GM21360 (cell line): Measurements from ENCODE around the gene CNTD1.
A peak's percentile ranks its signal among the peaks of the same experiment; 100 is the strongest.

Experiments
- ATAC-seq: cut with Tn5 transposase; IDR thresholded peaks from one replicate; pipeline ENCODE4 v1.9.1; 2021; ENCODE audit warnings: mild to moderate bottlenecking, moderate library complexity; ENCODE audit not compliant: unreplicated experiment

The CNTD1 gene

DNA sequence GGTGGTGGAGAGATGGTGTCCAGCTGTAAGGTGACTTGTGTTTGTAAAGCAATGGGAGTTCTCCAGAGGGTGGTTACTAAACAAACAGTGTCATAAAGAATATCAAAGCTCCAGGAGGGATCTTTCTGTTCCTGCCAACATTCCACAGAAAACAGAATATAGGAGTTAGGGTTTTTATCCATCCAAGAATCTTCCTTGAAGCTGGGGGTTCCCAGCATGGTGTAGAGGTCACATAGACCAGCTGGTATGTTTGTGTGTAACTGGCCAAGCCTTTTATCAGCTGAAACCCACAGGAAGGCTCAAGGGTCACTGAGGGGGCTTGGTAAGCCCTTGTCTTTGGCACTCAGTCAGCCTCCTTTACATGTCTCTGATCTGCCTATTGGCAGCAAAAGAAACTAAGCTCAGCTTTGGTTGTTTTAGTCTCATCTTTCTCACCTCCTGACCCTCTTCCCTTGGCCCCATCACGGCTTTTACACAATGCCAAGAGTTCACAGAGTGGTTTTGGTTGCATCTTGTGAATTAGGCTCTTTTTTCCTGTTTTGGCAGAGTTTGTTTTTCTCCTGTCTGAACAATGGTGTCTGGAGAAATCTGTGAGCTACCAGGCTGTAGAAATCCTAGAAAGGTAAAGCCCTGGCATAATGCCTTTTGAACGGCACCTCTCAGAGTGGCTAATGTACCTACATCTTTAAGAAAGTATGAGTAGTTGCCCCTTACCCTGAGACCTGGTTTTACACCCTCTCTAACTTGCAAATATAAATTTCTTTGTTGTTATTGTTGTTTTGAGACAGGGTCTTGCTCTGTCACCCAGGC lies 4.6 kb downstream of the CNTD1 start:
- no peak for ATAC-seq

DNA sequence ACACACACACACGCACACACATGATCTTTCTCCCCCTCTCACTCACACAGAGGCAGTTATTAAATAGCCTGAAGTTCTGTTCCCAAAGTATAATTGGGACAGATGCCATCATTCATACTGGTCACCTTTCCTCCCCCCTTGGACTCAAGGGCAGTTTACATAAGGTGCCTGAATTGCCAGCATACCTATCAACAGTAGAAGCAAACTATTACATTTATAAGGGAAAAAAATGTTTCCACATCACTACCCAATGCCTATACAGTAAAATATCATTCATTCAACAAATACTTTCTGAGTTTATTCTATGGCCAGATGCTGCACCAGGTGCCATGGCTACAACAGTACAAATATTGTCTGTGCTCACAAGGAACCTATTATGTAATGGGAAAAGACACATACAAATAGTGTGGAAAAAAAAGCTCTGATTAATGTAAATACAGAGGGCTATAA lies 6.3 kb downstream of the CNTD1 start:
- ATAC-seq: no peak

DNA sequence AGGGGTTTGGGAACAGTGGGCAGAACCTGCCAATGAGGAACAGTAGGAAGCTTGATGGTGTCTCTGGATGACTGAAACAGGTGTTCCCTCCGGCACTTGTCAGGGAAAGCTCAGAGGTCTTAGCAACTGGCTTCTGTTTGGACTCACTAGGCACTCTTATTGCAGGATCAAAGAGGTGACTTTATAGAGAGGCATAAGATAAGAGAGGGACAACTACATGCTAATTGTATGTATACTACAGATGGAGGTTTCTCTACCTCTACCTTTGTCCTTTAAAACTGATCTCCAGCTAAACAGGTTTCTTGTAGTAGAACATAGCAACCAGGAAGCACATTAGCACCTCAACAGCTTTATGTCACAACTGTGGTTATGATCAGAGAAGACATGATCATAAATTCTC lies 7.6 kb downstream of the CNTD1 start:
- no peak for ATAC-seq

DNA sequence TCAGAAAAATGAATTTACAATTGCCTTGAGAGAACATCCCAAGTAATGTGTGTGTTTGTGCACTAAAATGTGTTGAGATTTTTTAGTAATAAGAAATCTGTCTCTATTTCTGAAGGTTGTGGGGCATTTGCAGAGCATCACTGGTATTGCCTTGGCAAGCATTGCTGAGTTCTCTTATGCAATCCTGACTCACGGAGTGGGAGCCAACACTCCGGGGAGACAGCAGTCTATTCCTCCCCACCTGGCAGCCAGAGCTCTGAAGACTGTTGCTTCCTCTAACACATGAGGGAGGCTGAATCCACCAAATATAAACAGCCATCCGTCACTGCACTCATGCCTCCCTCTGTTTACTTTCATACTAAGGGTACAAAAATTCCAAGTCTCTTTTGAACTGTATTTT lies 10.6 kb downstream of the CNTD1 start:
- ATAC-seq: no peak

DNA sequence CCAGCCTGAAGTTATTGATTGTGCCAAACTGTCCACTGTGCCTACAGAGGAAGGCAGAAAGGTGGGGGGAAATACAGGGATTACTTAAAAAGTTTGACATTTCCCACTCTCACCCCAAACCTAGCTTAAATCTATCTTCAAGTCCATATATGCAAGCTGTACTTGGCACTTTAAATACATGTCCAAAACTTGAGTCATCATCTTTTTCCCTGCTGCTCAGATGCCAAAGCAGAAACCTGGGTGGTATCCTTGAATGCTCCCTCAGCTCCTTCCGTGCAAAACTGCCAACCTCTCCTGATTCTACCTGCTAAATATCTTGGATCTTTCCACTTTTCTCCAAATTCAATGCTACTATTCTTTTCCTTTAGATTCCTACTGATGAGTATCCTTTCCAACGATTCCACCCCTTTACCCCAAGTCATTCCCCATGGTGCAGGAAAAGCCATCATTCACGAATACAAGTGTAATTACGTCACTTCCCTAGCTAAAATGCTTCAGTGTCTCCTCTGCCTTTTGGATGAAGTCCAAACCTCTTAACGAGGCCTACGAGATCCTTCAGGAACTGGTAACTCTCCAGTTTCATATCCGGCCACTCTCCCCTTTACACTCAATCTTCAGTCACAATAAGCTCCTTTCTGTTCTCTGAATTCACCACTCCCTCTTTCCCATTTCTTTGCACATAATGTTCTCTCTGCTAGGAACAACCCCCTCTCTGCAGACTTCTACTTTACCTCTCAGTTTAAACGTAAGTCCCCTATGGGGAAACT lies 16.2 kb downstream of the CNTD1 start:
- no peak for ATAC-seq

DNA sequence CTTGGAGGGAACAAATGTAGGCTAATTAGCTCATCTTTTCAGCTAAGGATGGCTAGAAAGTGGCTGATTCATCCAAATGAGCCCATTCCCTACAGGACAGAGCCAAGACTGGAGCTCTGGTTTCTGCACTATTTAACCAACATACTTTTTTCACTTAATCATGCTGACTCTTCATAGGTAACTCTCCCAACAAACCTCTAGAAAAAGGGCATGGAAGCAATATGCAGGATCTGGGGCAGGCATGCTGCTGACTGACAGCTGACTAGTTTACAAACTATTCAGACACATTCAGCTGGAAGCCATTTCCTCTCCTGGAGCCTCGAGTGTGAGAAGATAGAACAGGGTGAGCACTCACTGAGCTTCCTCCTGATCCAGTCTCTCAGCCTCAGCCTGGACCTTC lies 19.2 kb downstream of the CNTD1 start:
- ATAC-seq: no peak

DNA sequence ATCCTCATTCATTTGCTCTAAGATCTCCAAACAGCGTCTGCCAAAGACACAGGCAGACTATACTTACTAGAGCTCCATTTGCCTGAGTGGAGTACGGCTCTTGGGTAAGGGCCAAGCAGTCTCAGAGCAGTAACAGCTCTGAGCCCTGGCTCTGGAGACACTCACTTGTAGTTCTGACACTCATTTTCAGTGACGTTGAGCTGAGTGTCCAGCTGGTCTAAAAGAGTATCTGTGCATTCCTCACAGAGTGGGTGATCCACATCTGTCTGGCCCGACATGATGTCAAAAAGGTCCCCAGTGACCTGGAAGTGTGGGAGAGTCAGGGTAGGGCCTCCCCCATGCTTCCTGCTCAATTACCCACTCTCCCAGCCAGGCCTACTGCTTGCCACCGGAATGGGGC lies 19.7 kb downstream of the CNTD1 start:
- ATAC-seq: no peak

DNA sequence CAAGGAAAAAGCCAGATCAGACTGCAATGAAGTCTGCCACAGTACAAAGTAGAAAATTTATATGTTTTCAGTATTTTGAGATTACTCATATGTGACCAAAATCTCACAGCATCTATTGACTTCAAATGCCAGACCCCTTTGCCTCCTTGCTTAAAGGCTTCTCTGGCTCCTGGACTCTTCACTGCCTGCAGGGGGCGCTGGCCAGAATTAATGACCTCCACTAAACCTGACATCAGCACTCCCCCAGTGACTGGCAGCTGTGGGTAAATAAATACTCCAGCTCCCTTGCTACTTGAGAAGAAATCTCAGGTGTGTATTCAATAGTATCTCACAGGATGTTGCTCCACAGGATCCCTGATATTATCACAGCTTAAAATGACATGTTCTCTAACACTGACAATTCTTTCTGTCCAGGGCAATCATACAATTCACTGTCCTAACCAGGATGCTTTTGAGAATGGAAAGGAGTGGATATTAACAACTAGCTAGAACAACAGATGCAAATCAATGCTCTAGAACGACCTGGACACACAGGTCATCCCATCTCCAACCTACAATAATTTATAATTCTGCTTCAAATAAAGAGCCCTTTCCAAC lies 21.4 kb downstream of the CNTD1 start:
- ATAC-seq: no peak

DNA sequence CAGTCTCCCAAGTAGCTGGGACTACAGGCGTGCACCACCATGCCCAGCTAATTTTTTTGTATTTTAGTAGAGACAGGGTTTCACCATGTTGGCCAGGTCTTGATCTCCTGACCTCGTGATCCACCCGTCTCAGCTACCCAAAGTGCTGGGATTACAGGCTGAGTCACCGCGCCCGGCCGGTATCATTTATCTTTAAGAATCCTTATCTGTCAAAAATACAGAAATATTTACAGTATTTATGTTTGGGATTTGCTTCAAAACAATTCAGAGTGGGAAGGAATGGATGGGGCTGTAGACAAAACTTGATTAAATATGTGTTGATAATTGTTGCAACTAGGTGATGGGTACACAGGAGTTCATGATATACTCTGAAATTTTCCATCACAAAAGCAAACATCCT lies 22.5 kb downstream of the CNTD1 start:
- no peak for ATAC-seq

DNA sequence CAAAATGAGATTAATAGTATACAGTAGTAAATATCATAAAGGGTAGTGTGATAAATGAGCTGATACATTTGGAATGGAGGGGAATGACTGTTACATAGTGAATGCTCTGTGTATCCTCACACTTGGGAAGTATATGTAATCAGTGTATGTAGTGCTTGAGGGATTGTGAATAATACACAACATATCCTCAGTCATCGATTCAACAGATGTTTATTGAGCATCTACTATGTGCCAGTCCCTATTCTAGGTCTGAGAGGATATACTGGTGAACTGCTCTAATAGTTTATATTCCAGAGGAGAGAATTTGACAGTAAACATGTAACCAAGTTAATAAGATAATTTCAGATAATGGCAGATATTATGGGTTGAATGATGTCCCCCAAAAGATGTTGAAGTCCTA lies 28.8 kb downstream of the CNTD1 start:
- ATAC-seq: no peak

DNA sequence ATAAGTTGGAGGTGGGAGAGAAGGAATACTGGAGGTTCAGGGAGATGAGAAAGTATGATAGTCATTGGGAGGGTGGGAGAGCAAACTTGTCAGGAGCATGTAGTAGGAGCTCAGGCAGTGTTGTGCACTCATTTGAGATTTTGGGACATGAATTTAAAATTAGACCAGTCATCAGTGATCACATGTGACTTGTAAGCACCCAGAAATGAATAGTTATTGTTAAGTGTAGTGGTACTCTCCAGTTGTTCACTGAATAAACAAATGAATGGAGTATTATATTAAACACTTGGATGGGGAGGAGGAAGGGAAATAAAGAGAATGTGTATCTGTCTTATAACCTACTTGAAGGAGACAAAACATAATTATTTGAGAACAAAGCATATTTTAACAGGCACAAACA lies 32.3 kb downstream of the CNTD1 start:
- ATAC-seq: no peak

DNA sequence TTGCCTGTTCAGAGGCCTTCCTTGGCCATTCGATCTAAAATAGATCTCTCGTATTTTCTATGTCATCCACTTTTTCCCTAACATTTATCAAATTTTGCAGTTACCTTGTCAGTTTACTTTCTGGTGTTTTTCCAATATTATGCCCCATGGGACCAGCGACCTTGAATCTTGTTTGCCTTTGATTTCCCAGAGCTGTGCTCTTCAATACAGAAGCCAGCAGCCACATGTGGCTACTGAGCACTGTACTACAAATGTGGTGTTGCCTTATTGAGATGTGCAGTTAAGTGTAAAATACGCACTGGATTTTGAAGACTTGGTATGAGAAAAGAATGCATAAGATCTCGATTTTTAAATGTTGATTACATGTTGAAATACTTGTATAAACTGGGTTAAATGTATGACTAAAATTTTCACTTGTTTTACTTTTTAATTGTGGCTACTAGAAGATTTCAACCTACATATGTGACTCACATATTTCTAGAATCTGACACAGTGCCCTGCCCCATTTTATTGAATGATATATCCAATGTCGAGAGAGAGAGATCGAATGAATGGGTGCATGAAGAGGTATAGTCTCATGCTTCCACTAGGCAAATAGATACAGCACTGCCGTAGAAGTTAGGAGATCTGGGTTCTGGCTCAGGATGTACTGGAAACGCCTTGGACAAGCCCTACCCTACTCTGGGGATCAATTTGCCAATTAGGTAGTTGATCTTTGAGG lies 33.7 kb downstream of the CNTD1 start:
- ATAC-seq: peak; percentile 2

DNA sequence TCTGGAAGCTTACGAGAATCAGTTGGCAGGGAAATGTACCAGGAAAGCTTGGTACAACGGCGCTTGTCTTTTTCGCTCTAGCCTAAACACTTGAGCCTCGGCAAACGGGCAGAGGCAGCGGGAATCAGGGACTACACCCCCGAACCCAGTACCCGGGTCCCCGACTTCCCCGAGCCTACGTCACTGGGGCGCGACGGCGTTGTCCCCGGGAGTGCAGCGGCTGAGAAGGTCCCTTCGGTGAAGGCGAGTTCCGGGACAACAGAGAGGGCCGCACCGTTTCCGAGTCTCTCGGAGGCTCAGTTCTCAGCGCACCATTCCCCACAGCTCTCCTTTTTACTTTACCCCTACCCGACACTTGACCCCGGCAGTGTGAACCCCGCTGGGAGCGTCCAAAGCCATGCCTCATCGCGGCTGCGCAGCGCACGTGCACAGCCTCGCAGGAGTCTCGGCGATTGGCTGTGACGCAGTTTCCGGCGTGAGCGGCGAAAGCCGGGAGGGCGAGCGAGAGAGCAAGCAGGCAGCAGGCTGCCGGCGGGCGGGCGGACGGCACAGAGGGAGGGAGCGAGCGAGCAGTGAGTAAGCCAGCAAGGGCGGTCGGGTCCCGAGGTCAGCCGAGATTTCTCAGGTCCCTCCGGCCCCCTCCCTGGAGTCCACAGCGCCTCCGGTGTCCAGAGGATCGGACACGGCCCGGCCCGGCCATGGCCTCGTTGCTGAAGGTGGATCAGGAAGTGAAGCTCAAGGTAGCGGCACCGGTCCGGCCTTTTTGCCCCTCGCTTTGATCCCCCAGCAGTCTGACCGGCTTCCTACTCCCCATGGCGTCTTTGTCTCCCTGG lies 34.5 kb downstream of the CNTD1 start, which contains the start of gene PSME3:
TSS of gene PSME3 (plus strand) at position 464 of the 833 bp plus-strand sequence. CDS start at position 699, 235 bp downstream.
- peak; percentile 75 for ATAC-seq

DNA sequence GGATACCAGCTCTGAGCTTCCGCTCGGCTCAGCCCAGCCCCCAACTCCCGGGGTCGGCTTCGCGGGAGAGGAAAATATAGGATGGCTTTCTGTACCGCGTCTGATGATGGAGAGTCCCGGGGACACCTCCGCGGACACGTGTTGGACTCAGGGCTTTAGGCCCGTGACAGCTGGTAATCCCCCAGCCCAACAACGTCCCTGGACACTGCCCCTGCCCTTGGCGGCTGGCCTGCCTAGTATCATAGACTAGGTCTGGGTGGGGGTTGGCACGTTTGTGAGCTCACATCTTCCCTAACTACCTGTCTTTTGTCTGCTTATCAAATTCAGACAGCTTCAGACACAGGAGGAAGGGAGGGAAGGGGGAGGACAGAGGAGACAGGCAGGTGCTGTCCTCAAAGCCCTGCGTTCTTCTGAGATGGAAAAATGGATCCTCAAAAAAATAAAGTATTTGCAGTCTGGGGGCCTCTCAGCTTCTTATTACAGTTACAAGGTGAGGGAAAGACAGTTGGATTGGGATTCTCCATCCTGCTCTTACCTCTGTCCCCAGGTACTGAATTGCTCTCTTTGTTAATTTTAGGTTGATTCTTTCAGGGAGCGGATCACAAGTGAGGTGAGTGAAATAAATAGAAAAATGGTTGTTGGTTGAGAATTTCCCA lies 35.2 kb downstream of the CNTD1 start:
- ATAC-seq: no peak

DNA sequence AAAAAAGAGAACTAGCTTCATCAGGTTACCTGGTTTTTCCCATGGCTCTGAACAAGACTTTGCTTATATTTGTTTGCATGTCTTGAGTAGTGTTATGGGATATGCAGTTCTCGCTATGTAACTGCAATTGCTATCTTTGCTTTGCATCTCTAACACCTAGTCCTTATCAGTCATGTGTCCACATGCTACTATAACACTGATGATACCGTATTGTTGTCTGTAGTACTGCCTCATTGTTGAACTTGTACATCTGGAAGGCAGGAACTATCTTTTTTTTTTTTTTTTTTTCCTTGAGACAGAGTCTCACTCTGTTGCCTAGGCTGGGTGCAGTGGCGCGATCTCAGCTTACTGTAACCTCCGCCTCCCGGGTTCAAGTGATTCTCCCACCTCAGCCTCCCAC lies 37.1 kb downstream of the CNTD1 start:
- ATAC-seq: no peak

DNA sequence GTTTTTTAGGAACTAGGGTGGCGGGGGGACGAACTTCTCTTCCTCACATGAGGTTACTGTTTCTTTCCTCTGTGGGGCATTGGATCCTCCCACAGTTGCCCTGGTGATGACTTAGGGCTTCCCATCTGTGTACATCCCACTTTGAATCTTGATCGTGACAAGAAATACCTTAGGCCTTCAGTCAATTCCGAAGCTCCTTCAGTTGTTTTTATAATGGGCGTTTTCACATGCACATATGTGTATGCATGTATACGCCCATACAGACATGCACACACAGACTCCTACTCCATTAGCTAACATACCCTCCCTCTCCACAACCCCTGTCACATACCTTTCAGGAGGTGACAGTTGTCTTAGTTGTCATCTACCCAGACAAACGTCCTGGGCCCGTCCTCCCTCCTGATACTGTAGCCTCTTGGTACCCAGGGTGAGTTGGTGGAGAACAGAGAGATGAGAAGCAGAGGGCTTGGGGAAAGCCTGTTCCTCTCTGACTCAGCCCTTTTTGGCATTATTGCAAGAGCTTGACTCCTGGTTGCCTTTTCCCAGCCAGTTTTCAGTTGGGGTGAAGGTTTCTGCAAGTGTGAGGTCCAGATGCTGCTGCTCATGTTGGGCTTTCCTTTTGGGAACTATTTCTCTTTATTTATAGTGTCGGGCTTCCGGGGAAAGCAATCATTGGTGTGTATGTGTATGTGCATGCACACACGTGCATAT lies 43.5 kb downstream of the CNTD1 start:
- no peak for ATAC-seq

DNA sequence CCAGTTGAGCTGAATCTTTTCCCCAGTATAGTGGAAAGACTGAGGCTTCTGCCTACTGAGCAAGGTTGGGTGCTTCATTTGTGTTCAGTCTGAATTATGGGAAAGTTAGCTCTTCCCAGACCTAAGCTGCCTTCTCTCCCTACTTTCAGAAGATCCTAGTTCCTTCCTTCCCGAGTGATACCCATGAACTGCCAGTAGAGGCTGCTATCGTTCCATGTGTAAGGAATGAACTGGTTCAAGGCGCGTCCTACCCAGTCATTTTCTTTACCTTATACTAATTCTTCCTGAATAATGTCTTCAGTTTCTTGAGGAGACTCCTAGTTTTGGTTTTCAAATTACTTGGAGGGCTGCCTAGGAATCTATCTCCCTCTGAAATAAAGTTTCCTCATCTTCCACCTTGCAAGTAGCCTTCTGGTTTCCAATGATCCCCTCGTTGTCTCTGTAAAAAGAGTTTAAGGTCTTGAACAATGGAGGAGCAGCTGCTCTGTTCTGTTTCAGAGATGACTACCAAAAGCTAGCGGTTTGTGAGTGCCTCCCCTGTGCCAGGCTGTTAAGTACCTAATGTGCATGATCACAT lies 44.8 kb downstream of the CNTD1 start:
- no peak for ATAC-seq

DNA sequence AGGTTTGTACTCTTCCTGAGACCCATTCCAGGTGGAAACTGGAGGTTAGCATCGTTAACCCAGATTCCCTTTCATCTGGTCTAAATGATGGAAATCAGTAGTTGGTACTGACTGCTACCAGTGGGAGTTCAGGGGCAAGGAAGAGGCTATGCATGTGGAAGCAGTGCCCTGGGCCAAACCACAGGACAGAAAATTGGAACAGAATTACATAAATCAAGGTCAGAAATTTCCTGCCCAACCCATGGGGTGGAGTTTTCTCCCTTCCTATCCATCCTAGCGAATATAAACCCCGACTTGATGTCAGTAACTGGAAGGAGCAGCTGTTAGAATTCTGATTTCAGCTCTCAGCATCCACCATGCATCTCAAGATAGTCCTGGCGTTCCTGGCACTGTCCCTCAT lies 45.6 kb downstream of the CNTD1 start, which contains the start of gene AOC2:
TSS of gene AOC2 (plus strand) at position 310 of the 400 bp plus-strand sequence. CDS start at position 357, 47 bp downstream.
- no peak for ATAC-seq
